ENCODE results near the gene KRTAP13-4. TPM values are rescaled to one million over a fixed set of nuclear protein-coding genes. Genes with fewer than 3 reads are reported as not detected.

KRTAP13-4 gene
- total RNA-seq, 1 donor from 2014 or later = not detected

- Histone ChIP-seq H3K27ac (no peak overlapping the region), H2AFZ (replicated peaks) (no peak overlapping the region), H4K20me1 (ENCODE audit: low read depth) (no peaks in the 10 kb centered on the region), H3K4me2 (no peak overlapping the region), H3K4me3 (no peak overlapping the region), H3F3A (ENCODE audit: low read depth) (no peaks in the 10 kb centered on the region), H3K9ac (no peak overlapping the region), H3K9me3 (ENCODE audit: low read depth) (no peaks in the 10 kb centered on the region), H3K4me1 (peaks cover 1% of the 10 kb centered on the region), H3K36me3 (no peaks in the 10 kb centered on the region), H3K79me2 (ENCODE audit: low read depth) (no peaks in the 10 kb centered on the region), H3K27me3 (no peaks in the 10 kb centered on the region)
- Mint-ChIP-seq H3K27ac (no peak overlapping the region), H3K4me1 (no peaks in the 10 kb centered on the region), H3K36me3 (no peaks in the 10 kb centered on the region), H3K4me3 (no peak overlapping the region), H3K9me3 (no peaks in the 10 kb centered on the region), H3K27me3 (ENCODE audit: insufficient read depth, low read depth) (no peaks in the 10 kb centered on the region)
- TF ChIP-seq EZH2 (IDR thresholded peaks at IDR 0.05) (no peak), EZH2phosphoT487 (IDR thresholded peaks at IDR 0.05) (no peak)
- DNase-seq (ENCODE audit: low spot score) = no peak
These were observed 48.0 kb downstream of the KRTAP13-4 start for GRCh38 chr21:30478004-30478403.

GRCh38 chr21:30479259-30479658 lies 49.2 kb downstream of the KRTAP13-4 start:
- Mint-ChIP-seq H3K36me3 (no peaks in the 10 kb centered on the region), H3K9me3 (no peaks in the 10 kb centered on the region), H3K27me3 (ENCODE audit: insufficient read depth, low read depth) (no peaks in the 10 kb centered on the region), H3K4me1 (peaks cover 3% of the 10 kb centered on the region), H3K4me3 (no peak overlapping the region), H3K27ac (no peak overlapping the region)
- Histone ChIP-seq H3K27ac (no peak overlapping the region), H3F3A (ENCODE audit: low read depth) (no peaks in the 10 kb centered on the region), H3K79me2 (ENCODE audit: low read depth) (no peaks in the 10 kb centered on the region), H3K4me2 (no peak overlapping the region), H4K20me1 (ENCODE audit: low read depth) (no peaks in the 10 kb centered on the region), H3K9me3 (ENCODE audit: low read depth) (no peaks in the 10 kb centered on the region), H3K9ac (no peak overlapping the region), H3K36me3 (no peaks in the 10 kb centered on the region), H3K4me3 (no peak overlapping the region), H2AFZ (replicated peaks) (no peak overlapping the region), H3K27me3 (no peaks in the 10 kb centered on the region), H3K4me1 (peaks cover 7% of the 10 kb centered on the region)
- no peak for DNase-seq (ENCODE audit: low spot score)
- TF ChIP-seq CTCF (IDR thresholded peaks at IDR 0.05) (no peak), EZH2phosphoT487 (IDR thresholded peaks at IDR 0.05) (no peak), EZH2 (IDR thresholded peaks at IDR 0.05) (no peak)

- Mint-ChIP-seq H3K4me1 (peaks cover 3% of the 10 kb centered on the region), H3K36me3 (peaks cover 2% of the 10 kb centered on the region), H3K27ac (no peak within 1 kb of the TSS), H3K4me3 (no peak within 1 kb of the TSS), H3K9me3 (no peaks in the 10 kb centered on the region), H3K27me3 (ENCODE audit: insufficient read depth, low read depth) (no peaks in the 10 kb centered on the region)
- H3K27ac ChIP-seq = no peak within 1 kb of the TSS
- H3K9ac ChIP-seq = no peak within 1 kb of the TSS
- no peaks in the 10 kb centered on the region for H4K20me1 ChIP-seq (ENCODE audit: low read depth)
- peaks cover 7% of the 10 kb centered on the region for H3K4me1 ChIP-seq
- H3F3A ChIP-seq (ENCODE audit: low read depth) = no peaks in the 10 kb centered on the region
- no peaks in the 10 kb centered on the region for H3K79me2 ChIP-seq (ENCODE audit: low read depth)
- DNase-seq (ENCODE audit: low spot score) = no peak
- no peaks in the 10 kb centered on the region for H3K9me3 ChIP-seq (ENCODE audit: low read depth)
- TF ChIP-seq EZH2 (IDR thresholded peaks at IDR 0.05) (no peak), EZH2phosphoT487 (IDR thresholded peaks at IDR 0.05) (no peak), CTCF (IDR thresholded peaks at IDR 0.05) (no peak)
- no peak within 1 kb of the TSS for H3K4me3 ChIP-seq
- H3K36me3 ChIP-seq = no peaks in the 10 kb centered on the region
- no peaks in the 10 kb centered on the region for H3K27me3 ChIP-seq
- H3K4me2 ChIP-seq = no peak within 1 kb of the TSS
- no peak within 1 kb of the TSS for H2AFZ ChIP-seq (replicated peaks)
These were observed 50.1 kb downstream of the KRTAP13-4 start, which contains the start of gene KRTAP19-1 for GRCh38 chr21:30480145-30480544. KRTAP19-1 (minus strand) TSS chr21:30480367; CDS start chr21:30480317, 50 bp downstream.

Other genes starting within 250 kb of the KRTAP13-4 start
- gene CLDN8, start 214.1 kb upstream of the KRTAP13-4 start, total RNA-seq (ENCODE audit: low replicate concordance) = not detected in 2 replicates
- not detected in 2 replicates for gene KRTAP24-1, start 147.3 kb upstream of the KRTAP13-4 start, total RNA-seq (ENCODE audit: low replicate concordance)
- not detected in 2 replicates for gene KRTAP25-1, start 140.7 kb upstream of the KRTAP13-4 start, total RNA-seq (ENCODE audit: low replicate concordance)
- not detected in 2 replicates for gene KRTAP26-1, start 109.9 kb upstream of the KRTAP13-4 start, total RNA-seq (ENCODE audit: low replicate concordance)
- not detected in 2 replicates for gene KRTAP27-1, start 92.5 kb upstream of the KRTAP13-4 start, total RNA-seq (ENCODE audit: low replicate concordance)
- not detected in 2 replicates for gene KRTAP23-1, start 81.6 kb upstream of the KRTAP13-4 start, total RNA-seq (ENCODE audit: low replicate concordance)
- gene KRTAP13-2, start 57.9 kb upstream of the KRTAP13-4 start, total RNA-seq (ENCODE audit: low replicate concordance) = not detected in 2 replicates
- not detected in 2 replicates for gene KRTAP13-1, start 34.2 kb upstream of the KRTAP13-4 start, total RNA-seq (ENCODE audit: low replicate concordance)
- gene KRTAP13-3, start 4.3 kb upstream of the KRTAP13-4 start, total RNA-seq (ENCODE audit: low replicate concordance) = not detected in 2 replicates
- gene KRTAP15-1, start 10.1 kb downstream of the KRTAP13-4 start, total RNA-seq (ENCODE audit: low replicate concordance) = not detected in 2 replicates
- not detected in 2 replicates for gene KRTAP19-1, start 50.1 kb downstream of the KRTAP13-4 start, total RNA-seq (ENCODE audit: low replicate concordance)
- gene KRTAP19-2, start 57.2 kb downstream of the KRTAP13-4 start, total RNA-seq (ENCODE audit: low replicate concordance) = not detected in 2 replicates
- not detected in 2 replicates for gene KRTAP19-3, start 61.8 kb downstream of the KRTAP13-4 start, total RNA-seq (ENCODE audit: low replicate concordance)
- gene KRTAP19-4, start 66.9 kb downstream of the KRTAP13-4 start, total RNA-seq (ENCODE audit: low replicate concordance) = not detected in 2 replicates
- not detected in 2 replicates for gene KRTAP19-5, start 71.9 kb downstream of the KRTAP13-4 start, total RNA-seq (ENCODE audit: low replicate concordance)
- not detected in 2 replicates for gene KRTAP19-6, start 111.6 kb downstream of the KRTAP13-4 start, total RNA-seq (ENCODE audit: low replicate concordance)
- gene KRTAP19-7, start 131.1 kb downstream of the KRTAP13-4 start, total RNA-seq (ENCODE audit: low replicate concordance) = not detected in 2 replicates
- not detected in 2 replicates for gene KRTAP22-2, start 160.2 kb downstream of the KRTAP13-4 start, total RNA-seq (ENCODE audit: low replicate concordance)
- gene KRTAP6-3, start 162.2 kb downstream of the KRTAP13-4 start, total RNA-seq (ENCODE audit: low replicate concordance) = not detected in 2 replicates
- gene KRTAP6-2, start 168.7 kb downstream of the KRTAP13-4 start, total RNA-seq (ENCODE audit: low replicate concordance) = not detected in 2 replicates
- gene KRTAP22-1, start 170.9 kb downstream of the KRTAP13-4 start, total RNA-seq (ENCODE audit: low replicate concordance) = not detected in 2 replicates
- not detected in 2 replicates for gene KRTAP6-1, start 183.7 kb downstream of the KRTAP13-4 start, total RNA-seq (ENCODE audit: low replicate concordance)
- not detected in 2 replicates for gene KRTAP20-1, start 186.2 kb downstream of the KRTAP13-4 start, total RNA-seq (ENCODE audit: low replicate concordance)
- gene KRTAP20-4, start 190.4 kb downstream of the KRTAP13-4 start, total RNA-seq (ENCODE audit: low replicate concordance) = not detected in 2 replicates
- gene KRTAP20-2, start 205.0 kb downstream of the KRTAP13-4 start, total RNA-seq (ENCODE audit: low replicate concordance) = not detected in 2 replicates
- gene KRTAP20-3, start 212.6 kb downstream of the KRTAP13-4 start, total RNA-seq (ENCODE audit: low replicate concordance) = not detected in 2 replicates

All from neural progenitor cell (in vitro differentiated cells).